ENCODE data around the gene CAPN15. TPM values are rescaled to one million over a fixed set of nuclear protein-coding genes. Genes with fewer than 3 reads are reported as not detected.

Gene CAPN15
- polyA plus RNA-seq, 1 experiment: 7.5 TPM

DNA sequence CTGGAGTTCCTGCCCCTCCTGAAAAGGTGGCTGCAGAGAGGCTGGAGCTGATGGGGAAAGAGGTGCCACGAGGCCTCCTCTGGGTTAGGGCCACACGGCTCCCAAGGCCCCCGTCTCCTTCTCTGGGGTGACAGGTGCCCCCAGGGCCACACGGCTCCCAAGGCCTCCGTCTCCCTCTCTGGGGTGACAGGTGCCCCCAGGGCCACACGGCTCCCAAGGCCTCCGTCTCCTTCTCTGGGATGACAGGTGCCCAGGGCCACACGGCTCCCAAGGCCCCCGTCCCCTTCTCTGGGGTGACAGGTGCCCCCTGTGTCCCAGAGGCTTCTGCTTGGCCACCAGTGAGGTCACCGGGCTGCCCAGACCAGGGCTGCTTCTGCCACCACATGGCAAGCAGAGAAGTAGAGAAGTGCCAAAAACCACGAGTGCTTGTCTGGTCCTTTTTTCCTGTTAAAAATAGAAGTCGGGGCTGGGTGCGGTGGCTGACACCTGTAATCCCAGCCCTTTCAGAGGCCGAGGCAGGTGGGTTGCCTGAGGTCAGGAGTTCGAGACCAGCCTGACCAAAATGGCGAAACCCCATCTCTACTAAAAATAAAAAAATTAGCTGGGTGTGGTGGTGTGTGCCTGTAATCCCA is 4.1 kb downstream of the CAPN15 start:
- Histone ChIP-seq H3K4me3 (ENCODE audit: low read depth, low read length) (no peak overlapping the region), H3K9me3 (ENCODE audit: control insufficient read depth, insufficient read depth, low read length) (no peaks in the 10 kb centered on the region; the same call in 1 of the 2 replicates), H3K27ac (ENCODE audit: low read depth, low read length) (no peak overlapping the region), H3K27me3 (ENCODE audit: control insufficient read depth, insufficient read depth, low read length) (no peaks in the 10 kb centered on the region)
- TF ChIP-seq, protein P1, sequence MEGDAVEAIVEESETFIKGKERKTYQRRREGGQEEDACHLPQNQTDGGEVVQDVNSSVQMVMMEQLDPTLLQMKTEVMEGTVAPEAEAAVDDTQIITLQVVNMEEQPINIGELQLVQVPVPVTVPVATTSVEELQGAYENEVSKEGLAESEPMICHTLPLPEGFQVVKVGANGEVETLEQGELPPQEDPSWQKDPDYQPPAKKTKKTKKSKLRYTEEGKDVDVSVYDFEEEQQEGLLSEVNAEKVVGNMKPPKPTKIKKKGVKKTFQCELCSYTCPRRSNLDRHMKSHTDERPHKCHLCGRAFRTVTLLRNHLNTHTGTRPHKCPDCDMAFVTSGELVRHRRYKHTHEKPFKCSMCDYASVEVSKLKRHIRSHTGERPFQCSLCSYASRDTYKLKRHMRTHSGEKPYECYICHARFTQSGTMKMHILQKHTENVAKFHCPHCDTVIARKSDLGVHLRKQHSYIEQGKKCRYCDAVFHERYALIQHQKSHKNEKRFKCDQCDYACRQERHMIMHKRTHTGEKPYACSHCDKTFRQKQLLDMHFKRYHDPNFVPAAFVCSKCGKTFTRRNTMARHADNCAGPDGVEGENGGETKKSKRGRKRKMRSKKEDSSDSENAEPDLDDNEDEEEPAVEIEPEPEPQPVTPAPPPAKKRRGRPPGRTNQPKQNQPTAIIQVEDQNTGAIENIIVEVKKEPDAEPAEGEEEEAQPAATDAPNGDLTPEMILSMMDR (IDR thresholded peaks at IDR 0.05; ENCODE audit: low read depth, low read length): no peak
- ChIA-PET POLR2A (no interaction called here), CTCF (interaction anchor here (0.6 kb wide), 1 partner anchor 1969 kb away, joined by 3 read pairs; no protein-coding TSS in a partner anchor)
- DNase-seq (ENCODE audit: low read depth, low spot score): no peak

DNA sequence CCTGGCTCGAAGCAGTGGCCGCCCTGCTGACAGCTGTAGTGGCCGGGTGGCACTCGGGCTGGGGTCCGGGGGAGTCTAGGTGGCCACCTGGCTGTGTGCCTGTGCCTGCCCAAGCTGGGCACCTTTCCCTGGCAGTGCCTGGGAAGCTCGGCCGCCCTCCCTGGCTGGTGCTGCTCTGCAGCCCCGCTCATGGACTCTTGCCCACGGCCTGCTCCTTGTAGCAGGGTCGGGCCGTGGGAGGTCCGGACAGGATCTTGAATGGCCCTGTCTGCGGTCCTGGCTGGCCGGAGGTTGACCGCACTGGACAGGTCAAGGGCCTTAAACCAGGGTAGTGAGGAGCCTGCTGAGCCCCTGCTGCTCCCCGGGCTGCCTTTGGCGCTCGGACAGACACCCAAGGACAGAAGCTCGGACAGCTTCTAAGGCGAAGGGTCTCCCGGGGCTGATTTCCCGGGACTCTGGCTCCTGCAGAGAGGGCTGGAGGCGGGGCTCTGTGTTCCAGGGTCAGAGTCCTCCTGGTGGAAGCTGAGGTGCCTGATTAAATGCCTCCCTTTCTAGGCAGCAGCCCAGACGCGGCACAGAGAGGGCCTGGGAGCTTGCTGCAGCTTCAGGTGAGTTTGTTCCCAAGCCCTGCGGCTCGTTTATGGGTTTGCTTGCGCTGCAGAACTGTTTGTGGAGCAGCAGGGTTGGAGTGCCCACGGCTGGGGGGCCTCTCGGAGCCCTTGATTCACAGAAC is 6.0 kb downstream of the CAPN15 start:
- no peaks in the 10 kb centered on the region for H3K27me3 ChIP-seq (ENCODE audit: control insufficient read depth, insufficient read depth, low read length)
- TF ChIP-seq, protein P1 (IDR thresholded peaks at IDR 0.05; ENCODE audit: low read depth, low read length): no peak
- ChIA-PET CTCF (no interaction called here), POLR2A (no interaction called here)
- H3K4me3 ChIP-seq (ENCODE audit: low read depth, low read length): no peak overlapping the region
- no peak overlapping the region for H3K27ac ChIP-seq (ENCODE audit: low read depth, low read length)
- peaks cover 10% of the 10 kb centered on the region; the same call in 1 of the 2 replicates for H3K9me3 ChIP-seq (ENCODE audit: control insufficient read depth, insufficient read depth, low read length)
- DNase-seq (ENCODE audit: low read depth, low spot score): no peak

GRCh38 chr16:534135-534534 is 6.6 kb downstream of the CAPN15 start:
- Histone ChIP-seq H3K4me3 (ENCODE audit: low read depth, low read length) (no peak overlapping the region), H3K27ac (ENCODE audit: low read depth, low read length) (no peak overlapping the region), H3K9me3 (ENCODE audit: control insufficient read depth, insufficient read depth, low read length) (peaks cover 10% of the 10 kb centered on the region; the same call in 1 of the 2 replicates), H3K27me3 (ENCODE audit: control insufficient read depth, insufficient read depth, low read length) (no peaks in the 10 kb centered on the region)
- ChIA-PET POLR2A (no interaction called here), CTCF (no interaction called here)
- DNase-seq (ENCODE audit: low read depth, low spot score): no peak
- TF ChIP-seq, protein P1 (IDR thresholded peaks at IDR 0.05; ENCODE audit: low read depth, low read length): no peak

DNA sequence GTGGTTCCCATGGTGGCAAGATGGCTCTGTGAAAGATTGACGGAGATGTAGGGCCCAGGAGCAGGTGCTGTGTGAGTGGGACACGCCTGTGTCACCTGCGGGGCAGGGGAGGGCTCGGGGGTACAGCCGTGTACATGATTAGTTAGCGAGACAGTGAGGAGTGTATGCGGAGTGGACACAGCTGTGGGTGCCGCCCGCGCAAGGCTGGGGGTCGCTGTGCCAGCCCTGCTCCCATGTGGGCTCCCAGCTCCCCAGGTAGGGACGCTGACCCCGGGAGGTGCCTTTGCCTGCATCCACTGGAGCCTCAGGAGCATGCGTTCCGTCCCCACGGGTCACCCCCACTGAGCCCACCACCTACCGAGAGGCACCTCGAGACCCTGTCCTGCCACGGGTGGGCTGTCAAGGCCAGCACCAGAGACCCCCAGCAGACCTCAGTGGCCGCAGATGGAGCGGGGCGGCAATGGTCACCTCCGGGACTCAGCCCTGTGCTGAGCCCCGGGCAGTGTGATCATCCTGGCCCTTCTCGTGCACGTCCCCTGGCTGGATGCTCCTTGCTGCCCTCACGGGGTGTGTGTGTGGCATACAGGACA is 7.4 kb downstream of the CAPN15 start:
- no peaks in the 10 kb centered on the region for H3K27me3 ChIP-seq (ENCODE audit: control insufficient read depth, insufficient read depth, low read length)
- no peak overlapping the region for H3K27ac ChIP-seq (ENCODE audit: low read depth, low read length)
- TF ChIP-seq, protein P1 (IDR thresholded peaks at IDR 0.05; ENCODE audit: low read depth, low read length): no peak
- ChIA-PET CTCF (no interaction called here), POLR2A (no interaction called here)
- no peak for DNase-seq (ENCODE audit: low read depth, low spot score)
- H3K9me3 ChIP-seq (ENCODE audit: control insufficient read depth, insufficient read depth, low read length): peaks cover 10% of the 10 kb centered on the region; the same call in 1 of the 2 replicates
- H3K4me3 ChIP-seq (ENCODE audit: low read depth, low read length): no peak overlapping the region
